Sigmoid colon (tissue), 4 donors: Measurements from ENCODE around the gene GAS5.

Experiments used
- POLR2A ChIP-seq, 2 donors: fragments of 450-650 bp; IDR thresholded peaks; one replicate each; pipeline ENCODE4 v1.6.1; 2016; ENCODE audit warnings: antibody characterized with exemption in 2 of 2, mild to moderate bottlenecking in 2 of 2, moderate library complexity in 2 of 2
- POLR2AphosphoS5 ChIP-seq, 4 donors: sonication (generic); formaldehyde crosslinking; IDR thresholded peaks; one replicate each; pipeline ENCODE4 v1.6.1; 2017; ENCODE audit warnings: antibody characterized with exemption in 4 of 4
- TF ChIP-seq, protein P1 (sequence below), 4 experiments: fragments of 450-650 bp in 3 of 4; fragments of 200-600 bp in 1 of 4; IDR thresholded peaks; one replicate each; pipeline ENCODE4 v1.5.1; 2016 to 2019; ENCODE audit warnings: antibody characterized with exemption in 4 of 4, mild to moderate bottlenecking in 3 of 4, moderate library complexity in 2 of 4

DNA sequence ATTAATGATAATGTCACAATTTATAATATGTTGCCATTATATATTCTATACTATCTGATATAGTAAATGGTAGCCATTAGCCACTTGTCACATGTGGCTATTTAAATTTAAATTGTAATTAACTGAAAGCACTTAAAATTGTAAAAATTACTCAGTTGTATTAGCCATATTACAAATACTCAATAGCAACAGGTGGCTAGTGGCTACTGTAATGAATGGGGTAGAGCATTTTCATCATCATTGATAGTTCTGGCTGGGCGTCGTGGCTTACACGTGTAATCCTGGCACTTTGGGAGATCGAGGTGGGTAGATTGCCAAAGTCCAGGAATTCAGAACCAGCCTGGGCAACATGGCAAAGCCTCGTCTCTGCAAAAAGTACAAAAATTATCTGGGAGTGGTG is 16.9 kb upstream of the GAS5 start:
- TF ChIP-seq POLR2AphosphoS5 (IDR thresholded peaks at IDR 0.05) (no peak), POLR2A (IDR thresholded peaks at IDR 0.05) (no peak)
- TF ChIP-seq, protein P1, sequence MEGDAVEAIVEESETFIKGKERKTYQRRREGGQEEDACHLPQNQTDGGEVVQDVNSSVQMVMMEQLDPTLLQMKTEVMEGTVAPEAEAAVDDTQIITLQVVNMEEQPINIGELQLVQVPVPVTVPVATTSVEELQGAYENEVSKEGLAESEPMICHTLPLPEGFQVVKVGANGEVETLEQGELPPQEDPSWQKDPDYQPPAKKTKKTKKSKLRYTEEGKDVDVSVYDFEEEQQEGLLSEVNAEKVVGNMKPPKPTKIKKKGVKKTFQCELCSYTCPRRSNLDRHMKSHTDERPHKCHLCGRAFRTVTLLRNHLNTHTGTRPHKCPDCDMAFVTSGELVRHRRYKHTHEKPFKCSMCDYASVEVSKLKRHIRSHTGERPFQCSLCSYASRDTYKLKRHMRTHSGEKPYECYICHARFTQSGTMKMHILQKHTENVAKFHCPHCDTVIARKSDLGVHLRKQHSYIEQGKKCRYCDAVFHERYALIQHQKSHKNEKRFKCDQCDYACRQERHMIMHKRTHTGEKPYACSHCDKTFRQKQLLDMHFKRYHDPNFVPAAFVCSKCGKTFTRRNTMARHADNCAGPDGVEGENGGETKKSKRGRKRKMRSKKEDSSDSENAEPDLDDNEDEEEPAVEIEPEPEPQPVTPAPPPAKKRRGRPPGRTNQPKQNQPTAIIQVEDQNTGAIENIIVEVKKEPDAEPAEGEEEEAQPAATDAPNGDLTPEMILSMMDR (IDR thresholded peaks at IDR 0.05): no peak
